CD4-positive, alpha-beta T cell treated with Interferon gamma for 1 hour (primary cell): ENCODE measurements around the gene XKR8.
"Not testable (repeated sequence)": the region's sequence is repeated elsewhere in the genome, so short reads cannot be mapped to it uniquely, and the experiment has no call there.

Experiments used
- DNase-seq: peaks from one replicate; pipeline ENCODE4 v3.0.0-alpha.2; 2020

Gene XKR8

GRCh38 chr1:27994060-27994459 is 34.3 kb downstream of the XKR8 start:
- DNase-seq = no peak

GRCh38 chr1:27994526-27994925 is 34.8 kb downstream of the XKR8 start:
- DNase-seq = not testable (repeated sequence)

DNA sequence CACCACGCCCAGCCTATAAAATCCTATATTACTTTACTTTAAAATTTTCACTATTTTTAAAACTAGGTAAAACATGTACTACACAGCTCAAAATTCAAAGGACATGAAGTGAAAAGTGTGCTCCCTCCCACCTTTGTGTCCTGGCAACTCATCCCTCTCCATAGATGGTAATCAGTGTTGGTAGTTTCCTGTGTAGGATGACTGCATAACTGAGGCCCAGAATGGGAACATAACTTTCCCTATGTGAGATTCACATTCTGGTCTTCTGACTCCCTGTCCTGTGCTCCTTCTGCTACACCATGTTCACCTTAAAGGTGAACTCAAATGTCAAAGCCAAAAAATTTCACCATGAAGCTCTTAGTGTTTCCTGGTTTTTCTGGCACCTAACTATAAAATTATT is 39.3 kb downstream of the XKR8 start:
- no peak for DNase-seq

DNA sequence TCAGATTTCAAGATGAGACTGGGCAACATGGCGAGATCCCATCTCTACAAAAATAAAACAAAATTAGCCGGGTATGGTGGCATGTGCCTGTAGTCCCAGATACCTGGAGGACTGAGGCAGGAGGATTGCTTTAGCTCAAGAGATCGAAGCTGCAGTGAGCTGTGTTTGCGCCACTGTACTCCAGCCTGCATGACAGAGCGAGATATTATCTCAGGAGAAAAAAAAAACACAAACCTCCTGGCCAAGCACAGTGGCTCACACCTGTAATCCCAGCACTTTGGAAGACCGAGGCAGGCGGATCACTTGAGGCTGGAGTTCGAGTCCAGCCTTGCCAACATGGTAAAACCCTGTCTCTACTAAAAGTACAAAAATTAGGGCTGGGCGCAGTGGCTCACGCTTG is 42.8 kb downstream of the XKR8 start:
- DNase-seq = no peak

DNA sequence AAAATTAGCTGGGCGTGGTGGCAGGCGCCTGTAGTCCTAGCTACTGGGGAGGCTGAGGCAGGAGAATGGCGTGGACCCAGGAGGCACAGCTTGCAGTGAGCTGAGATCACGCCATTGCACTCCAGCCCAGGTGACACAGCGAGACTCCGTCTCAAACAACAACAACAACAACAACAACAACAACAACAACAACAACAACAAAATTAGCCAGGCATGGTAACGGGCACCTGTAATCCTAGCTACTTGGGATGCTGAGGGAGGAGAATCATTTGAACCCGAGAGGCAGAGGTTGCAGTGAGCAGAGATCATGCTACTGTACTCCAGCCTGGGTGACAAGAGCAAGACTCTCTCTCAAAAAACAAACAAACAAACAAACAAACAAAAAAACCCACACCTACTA is 43.3 kb downstream of the XKR8 start:
- not testable (repeated sequence) for DNase-seq

GRCh38 chr1:28010969-28011368 is 51.2 kb downstream of the XKR8 start:
- DNase-seq = no peak
